Gastroesophageal sphincter (tissue), 3 donors: ENCODE results near the gene PHKG2.

Experiments used
- EP300 ChIP-seq: sonication (generic); formaldehyde crosslinking; IDR thresholded peaks from one replicate; pipeline ENCODE4 v1.6.1; 2017; ENCODE audit warnings: antibody characterized with exemption, mild to moderate bottlenecking
- POLR2A ChIP-seq, 2 donors: fragments of 450-650 bp; IDR thresholded peaks; one replicate each; pipeline ENCODE4 v1.6.1; 2017; ENCODE audit warnings: antibody characterized with exemption in 2 of 2, mild to moderate bottlenecking in 2 of 2, moderate library complexity in 1 of 2
- POLR2AphosphoS5 ChIP-seq: sonication (generic); formaldehyde crosslinking; IDR thresholded peaks from one replicate; pipeline ENCODE4 v1.6.1; 2017; ENCODE audit warnings: antibody characterized with exemption
- TF ChIP-seq, protein P1 (sequence below), 4 experiments: fragments of 200-600 bp in 2 of 4; fragments of 450-650 bp in 2 of 4; sonication (generic) in 1 of 4; IDR thresholded peaks; one replicate each; pipeline ENCODE4 v1.5.1; 2017 to 2019; ENCODE audit warnings: antibody characterized with exemption in 4 of 4, mild to moderate bottlenecking in 2 of 4, moderate library complexity in 2 of 4

DNA sequence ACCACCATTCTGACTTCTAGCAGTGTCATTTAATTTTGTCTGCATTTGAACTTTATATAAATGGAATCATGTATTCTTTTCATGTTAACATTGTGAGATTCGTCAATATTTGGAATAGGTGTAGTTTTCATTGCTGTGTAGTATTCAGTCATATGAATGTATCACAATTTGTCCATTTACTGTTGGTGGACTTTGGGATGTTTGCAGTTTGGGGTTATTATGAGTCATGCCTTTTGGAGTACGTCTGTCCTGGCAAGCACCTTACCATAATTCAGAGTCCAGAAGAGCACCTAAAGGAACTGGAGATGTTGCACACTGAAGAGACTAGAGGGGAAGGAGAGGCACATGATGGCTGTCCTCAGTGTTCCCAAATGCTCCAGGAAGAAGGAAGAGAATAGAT, 3.1 kb upstream of the PHKG2 start:
- TF ChIP-seq, protein P1, sequence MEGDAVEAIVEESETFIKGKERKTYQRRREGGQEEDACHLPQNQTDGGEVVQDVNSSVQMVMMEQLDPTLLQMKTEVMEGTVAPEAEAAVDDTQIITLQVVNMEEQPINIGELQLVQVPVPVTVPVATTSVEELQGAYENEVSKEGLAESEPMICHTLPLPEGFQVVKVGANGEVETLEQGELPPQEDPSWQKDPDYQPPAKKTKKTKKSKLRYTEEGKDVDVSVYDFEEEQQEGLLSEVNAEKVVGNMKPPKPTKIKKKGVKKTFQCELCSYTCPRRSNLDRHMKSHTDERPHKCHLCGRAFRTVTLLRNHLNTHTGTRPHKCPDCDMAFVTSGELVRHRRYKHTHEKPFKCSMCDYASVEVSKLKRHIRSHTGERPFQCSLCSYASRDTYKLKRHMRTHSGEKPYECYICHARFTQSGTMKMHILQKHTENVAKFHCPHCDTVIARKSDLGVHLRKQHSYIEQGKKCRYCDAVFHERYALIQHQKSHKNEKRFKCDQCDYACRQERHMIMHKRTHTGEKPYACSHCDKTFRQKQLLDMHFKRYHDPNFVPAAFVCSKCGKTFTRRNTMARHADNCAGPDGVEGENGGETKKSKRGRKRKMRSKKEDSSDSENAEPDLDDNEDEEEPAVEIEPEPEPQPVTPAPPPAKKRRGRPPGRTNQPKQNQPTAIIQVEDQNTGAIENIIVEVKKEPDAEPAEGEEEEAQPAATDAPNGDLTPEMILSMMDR (IDR thresholded peaks at IDR 0.05): no peak
- no peak for TF ChIP-seq POLR2A (IDR thresholded peaks at IDR 0.05)
- no peak for TF ChIP-seq EP300
- TF ChIP-seq POLR2AphosphoS5: no peak
